NCI-H2196 treated with DMSO at 0.1 percent for 48 hours (cell line): ENCODE data around the gene CHMP2A.
"Not testable (repeated sequence)": the region's sequence is repeated elsewhere in the genome, so short reads cannot be mapped to it uniquely, and the experiment has no call there.

ENCODE experiments used
- DNase-seq: peaks from one replicate; lab custom pipeline; 2025; ENCODE audit not compliant: unreplicated experiment; lab: John Stamatoyannopoulos, UW

The CHMP2A gene

GRCh38 chr19:58513694-58514563, 41.0 kb downstream of the CHMP2A start:
- peak; percentile 90 for DNase-seq

- DNase-seq = no peak
These were observed 41.7 kb downstream of the CHMP2A start for GRCh38 chr19:58513213-58513693.

GRCh38 chr19:58511353-58512208, 43.3 kb downstream of the CHMP2A start, which contains the start of gene SLC27A5:
TSS of gene SLC27A5 (minus strand) at chr19:58511992. CDS start at chr19:58511955, 37 bp downstream.
- no peak for DNase-seq

GRCh38 chr19:58510084-58510862, 44.6 kb downstream of the CHMP2A start:
- DNase-seq = no peak

- DNase-seq = no peak
These were observed 45.2 kb downstream of the CHMP2A start for GRCh38 chr19:58509731-58510083.

GRCh38 chr19:58507602-58508223, 47.2 kb downstream of the CHMP2A start:
- DNase-seq = not testable (repeated sequence)
